Hindlimb muscle (tissue), 1 donor: ENCODE measurements around the gene GPC1. TPM values are rescaled to one million over a fixed set of nuclear protein-coding genes. Genes with fewer than 3 reads are reported as not detected.

Source experiments
- DNase-seq: peaks from one replicate; pipeline ENCODE4 v3.0.0-alpha.2; 2013
- polyA plus RNA-seq: library from polyadenylated mRNA; unstranded; fragments of 120-200 nt; gene quantifications from one replicate; pipeline ENCODE4 v1.2.1, GENCODE V29; 2013; ENCODE audit not compliant: insufficient read length

GPC1 gene
- polyA plus RNA-seq, 1 donor: 149 TPM

GRCh38 chr2:240443891-240444301 is 8.4 kb downstream of the GPC1 start:
- DNase-seq: no peak

GRCh38 chr2:240444464-240444863 is 9.0 kb downstream of the GPC1 start:
- DNase-seq: no peak

GRCh38 chr2:240445961-240446663 is 10.6 kb downstream of the GPC1 start:
- no peak for DNase-seq

GRCh38 chr2:240446664-240447175 is 11.3 kb downstream of the GPC1 start:
- no peak for DNase-seq

DNA sequence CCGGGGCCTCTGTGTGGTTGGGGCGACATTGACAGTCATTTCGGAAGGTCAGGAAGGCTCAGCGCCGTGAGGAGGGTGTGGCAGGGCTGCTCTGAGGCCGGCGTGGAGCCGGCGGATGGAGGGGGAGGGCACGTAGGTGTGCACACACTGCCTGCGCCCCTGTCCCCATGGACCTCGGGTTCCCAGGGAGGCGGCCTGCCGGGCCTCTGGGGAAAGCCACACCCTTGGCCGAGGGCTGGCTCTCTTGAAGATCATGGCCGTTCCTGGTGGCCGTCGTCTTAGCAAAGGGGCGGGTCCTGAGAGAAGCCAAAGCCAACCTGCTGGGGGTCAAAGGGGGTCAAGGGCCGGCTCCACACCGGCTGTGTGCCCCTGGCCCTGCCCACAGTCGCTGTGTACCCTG is 11.9 kb downstream of the GPC1 start:
- no peak for DNase-seq

DNA sequence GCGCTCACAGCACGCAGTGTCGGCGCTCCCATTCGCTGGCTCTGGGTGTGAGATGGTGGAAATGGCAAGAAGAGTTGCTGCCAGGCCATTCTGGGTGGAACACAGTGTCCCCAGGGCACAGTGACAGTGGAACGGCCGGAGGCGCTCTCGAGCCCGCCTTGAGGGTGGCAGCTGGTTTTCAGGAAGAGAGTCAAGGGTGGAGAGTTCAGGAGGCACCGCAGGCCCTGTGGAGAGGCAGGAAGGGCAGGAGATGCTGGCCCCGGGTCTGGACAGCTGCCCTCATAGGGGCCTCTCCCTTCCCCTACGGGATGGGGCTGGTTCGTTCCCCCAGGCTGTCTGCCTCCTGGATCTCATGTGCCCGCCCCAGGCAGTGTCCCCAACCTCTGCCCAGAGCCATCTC is 12.5 kb downstream of the GPC1 start:
- DNase-seq: no peak

DNA sequence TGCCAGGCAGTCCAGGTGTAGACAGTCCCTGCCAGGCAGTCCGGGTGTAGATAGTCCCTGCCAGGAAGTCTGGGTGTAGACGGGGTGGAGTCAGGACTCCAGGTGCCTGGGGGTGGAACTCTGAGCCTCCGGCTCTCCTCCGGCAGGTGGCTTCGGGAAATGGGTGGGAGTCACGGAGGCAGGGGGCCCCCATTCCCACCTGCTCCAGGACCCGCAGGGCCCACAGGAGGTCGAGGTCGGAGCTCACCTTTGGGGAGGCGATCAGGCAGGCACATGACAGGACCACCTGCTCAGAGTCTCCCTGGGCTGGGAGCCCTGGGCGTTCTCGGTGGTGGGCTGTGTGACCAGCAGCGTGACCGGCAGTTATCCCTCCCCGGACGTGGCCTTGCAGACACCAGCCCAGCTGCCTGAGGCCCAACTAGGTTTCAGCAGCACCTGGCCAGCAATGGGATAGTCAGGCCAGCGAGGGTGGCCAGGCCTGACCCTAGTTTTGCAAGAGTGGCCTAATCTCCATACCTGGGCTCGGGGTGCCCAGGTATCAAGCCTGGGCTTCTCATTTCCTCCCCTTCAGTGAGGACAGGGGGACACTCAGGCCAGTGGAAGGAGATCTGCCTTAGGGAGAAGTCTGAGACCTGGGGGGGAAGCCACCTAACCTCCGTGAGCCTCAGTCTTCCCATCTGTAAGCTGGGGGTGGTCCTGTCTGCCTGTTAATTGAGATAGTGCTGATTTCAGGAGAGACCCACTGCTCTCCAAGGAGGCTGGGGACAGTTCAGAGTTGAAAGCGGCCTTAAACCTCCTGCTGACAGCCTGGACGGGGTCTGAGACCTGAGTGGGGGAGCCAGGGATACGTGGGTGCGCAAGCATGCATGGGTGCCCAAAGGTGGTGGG is 13.2 kb downstream of the GPC1 start:
- no peak for DNase-seq

- DNase-seq: no peak
Measured at GRCh38 chr2:240449764-240450531, 14.5 kb downstream of the GPC1 start.

DNA sequence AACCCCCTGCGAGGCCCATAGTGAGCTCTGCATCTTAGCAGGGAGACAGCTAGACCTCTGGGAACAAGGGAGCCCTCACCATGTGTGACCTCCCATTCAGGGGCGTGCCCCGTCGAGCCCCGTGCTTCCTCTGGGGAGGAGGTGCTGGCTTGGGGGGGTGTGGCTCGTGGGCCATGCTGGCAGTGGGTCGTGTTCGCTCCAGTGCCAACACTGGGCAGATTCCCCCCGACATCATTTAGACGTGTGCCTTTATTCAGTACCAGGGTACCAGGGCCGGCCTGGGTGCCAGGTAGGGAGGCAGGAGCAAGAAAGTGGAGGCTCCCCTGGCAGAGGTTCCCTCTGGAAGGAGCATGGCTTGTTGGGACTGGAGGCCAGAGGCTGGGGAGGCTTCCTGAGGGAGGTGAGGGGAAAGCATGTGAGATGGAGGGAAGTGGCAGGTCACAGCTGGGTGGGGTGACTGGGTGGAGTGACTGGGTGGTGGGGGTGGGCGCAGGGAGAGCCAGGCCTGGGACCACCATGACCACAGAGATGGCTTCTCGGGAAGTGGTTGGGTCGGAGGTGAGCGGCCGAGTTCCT is 15.2 kb downstream of the GPC1 start:
- no peak for DNase-seq

- DNase-seq: no peak
Measured at GRCh38 chr2:240451108-240451611, 15.7 kb downstream of the GPC1 start.

DNA sequence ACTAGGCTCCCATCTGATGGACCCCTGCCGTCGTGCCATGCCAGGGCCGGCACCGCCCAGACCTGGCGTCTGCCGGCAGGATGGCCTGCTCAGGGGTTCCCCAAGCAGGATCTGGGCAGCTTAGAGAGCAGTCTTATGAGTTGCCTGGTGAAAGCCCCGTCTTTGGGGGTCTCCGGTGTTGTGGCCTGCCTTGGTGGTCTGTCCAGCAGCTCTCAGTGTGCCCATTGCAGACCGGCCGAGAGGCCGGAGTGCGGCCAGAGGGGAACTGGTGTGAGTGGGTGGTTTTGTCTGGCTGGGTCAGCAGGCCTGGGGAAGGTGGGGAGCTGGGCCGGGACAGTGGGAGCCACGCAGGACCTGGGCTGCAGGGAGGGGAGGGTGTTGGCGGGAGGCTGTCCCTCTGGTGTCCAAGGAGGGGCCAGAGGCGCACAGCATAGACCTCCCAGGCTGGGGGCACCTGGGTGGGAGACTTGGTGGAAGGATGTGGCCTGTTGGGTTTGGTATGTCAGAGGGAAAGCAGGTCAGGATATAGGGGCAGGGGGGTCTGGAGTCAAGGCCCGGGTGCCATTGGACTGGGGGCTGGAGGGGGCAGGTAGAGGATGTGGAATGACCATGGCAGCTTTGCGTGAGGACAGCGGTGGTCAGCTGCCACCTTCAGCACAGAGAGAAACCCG is 16.5 kb downstream of the GPC1 start:
- no peak for DNase-seq

DNA sequence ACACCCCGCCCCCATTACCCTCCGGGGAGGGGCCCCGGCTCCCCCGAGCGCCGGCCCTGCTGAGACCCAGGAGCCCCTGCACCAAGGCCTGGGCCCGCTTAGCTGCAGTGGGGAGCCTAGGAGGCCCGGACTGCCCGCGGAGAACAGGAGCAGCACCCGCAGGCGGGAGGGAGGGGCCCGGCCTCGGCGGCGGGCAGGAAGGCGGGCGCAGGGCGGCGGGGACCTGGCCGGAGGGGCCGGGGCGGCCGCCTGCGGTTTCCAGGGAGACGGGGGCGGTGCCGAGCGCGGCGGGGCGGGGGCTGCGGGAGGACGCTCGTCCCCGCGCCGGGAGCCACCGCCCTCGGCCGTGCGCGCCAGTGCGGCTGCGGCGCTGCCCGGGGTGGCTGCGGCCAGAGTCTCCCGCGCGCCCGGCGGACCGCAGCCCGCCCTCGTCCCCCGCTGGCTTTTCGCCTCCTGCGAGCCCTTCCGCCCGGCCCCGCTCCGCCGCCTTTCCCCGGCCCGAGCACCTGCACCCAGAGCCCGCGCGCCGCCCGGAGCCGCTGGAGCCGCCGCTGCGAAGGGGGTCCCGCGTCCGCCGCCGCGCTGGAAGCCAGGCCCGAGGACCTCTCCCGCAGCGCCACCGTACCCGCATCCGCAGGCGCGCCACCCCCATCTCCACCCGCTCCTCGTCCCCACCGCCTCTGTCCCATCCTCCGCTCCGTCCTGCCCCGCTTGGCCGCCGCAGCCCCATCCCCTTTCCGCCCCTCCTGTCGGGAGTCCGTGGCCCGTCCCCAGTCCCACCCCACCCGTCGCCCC is 17.2 kb downstream of the GPC1 start:
- DNase-seq: peak; percentile 54

GRCh38 chr2:240453461-240454105 is 18.1 kb downstream of the GPC1 start:
- no peak for DNase-seq

- DNase-seq: no peak
Measured at GRCh38 chr2:240454106-240454901, 18.8 kb downstream of the GPC1 start.

- no peak for DNase-seq
Measured at GRCh38 chr2:240455272-240455646, 19.8 kb downstream of the GPC1 start.

DNA sequence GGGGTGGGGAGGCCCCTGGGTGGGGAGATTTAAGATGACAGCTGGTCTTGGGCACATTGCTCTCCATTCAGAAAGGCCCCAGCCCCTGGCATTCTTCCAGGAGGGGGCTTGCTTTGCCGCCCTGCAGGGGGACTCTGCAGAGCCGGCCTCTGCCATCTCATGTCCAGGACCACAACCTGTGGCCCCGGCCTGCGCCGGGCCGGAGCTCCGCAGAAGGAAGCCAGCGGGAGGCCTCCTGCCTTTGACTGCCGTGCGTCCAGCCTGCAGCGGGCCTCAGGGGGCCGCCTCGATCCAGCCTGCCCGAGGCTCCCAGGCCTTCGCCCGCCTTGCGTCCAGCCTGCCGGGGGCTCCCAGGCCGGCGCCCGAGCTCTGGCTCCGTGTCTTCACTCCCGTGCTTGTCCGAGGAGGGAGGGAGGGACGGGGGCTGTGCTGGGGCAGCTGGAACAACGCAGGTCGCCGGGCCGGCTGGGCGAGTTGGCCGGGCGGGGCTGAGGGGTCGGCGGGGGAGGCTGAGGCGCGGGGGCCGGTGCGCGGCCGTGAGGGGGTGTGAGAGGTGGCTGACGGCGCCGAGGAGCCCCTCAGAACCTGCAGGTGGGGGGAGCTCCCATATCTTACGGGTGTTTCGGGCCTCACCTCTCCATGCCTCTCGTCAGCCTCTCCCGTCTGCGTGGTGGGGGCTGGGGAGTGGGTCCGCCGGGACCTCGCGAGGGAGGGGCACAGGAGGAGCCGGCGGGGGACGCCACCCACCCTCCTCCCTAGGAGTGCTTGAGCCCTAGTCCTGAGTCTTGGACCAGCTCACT is 20.4 kb downstream of the GPC1 start:
- no peak for DNase-seq

DNA sequence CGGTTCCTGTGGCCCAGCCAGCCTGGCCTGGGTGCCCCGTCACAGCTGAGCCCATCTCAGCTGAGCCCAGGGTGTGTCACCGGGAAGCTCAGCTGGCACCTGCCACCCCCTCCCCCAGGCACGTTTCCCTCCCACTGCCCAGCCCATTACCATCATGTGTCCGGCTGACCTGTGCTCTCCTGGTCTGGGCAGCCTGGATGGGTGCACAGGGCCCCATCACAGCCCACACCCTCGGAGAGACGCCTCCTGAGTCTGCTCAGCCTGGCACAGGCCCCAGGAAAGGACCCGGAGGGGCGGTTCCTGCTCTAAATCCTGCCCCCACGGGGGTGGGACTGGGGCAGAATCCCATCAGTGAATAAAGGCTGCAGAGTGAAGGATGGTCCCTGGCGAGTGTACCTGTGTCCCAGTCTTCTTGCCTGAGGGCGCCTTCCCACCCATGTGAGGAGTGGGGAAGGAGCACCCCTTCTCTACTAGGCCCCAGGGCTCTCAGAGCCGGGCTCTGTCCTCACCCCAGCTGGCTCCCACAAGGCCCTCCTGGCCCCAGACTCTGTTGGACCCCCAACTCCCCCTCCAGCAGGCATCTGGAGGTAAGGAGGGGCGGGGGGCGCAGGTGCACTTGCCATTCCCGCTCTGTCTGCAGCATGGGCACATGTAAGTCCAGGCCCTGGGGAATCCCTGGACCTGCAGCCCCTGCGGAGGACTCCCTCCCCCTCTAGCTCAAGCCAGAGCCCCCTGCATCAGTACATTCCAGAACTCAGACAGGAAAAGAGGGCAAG is 21.2 kb downstream of the GPC1 start:
- DNase-seq: no peak
